Dedifferentiated amniotic fluid mesenchymal stem cell (primary cell): ENCODE measurements around the gene CASTOR1.

Source experiments
- DNase-seq: peaks from one replicate; pipeline ENCODE4 v3.0.0-alpha.2; 2016; ENCODE audit errors: extremely low spot score

The CASTOR1 gene

GRCh38 chr22:30284666-30285065 is 4.6 kb downstream of the CASTOR1 start:
- DNase-seq, result no peak

GRCh38 chr22:30284172-30284571 is 5.1 kb downstream of the CASTOR1 start:
- DNase-seq, result no peak

GRCh38 chr22:30283342-30283741 is 6.0 kb downstream of the CASTOR1 start:
- no peak for DNase-seq

GRCh38 chr22:30282616-30283046 is 6.7 kb downstream of the CASTOR1 start:
- no peak for DNase-seq

- DNase-seq, result no peak
Measured at GRCh38 chr22:30280505-30280904, 8.8 kb downstream of the CASTOR1 start.

- DNase-seq, result no peak
Measured at GRCh38 chr22:30279932-30280331, 9.4 kb downstream of the CASTOR1 start.

GRCh38 chr22:30279046-30279788 is 10.1 kb downstream of the CASTOR1 start:
- DNase-seq, result no peak

GRCh38 chr22:30277547-30278344 is 11.6 kb downstream of the CASTOR1 start:
- no peak for DNase-seq

GRCh38 chr22:30276039-30276438 is 13.3 kb downstream of the CASTOR1 start:
- no peak for DNase-seq

GRCh38 chr22:30275625-30276024 is 13.7 kb downstream of the CASTOR1 start:
- DNase-seq, result no peak

GRCh38 chr22:30274437-30274812 is 14.9 kb downstream of the CASTOR1 start:
- DNase-seq, result no peak

- DNase-seq, result no peak
Measured at GRCh38 chr22:30273711-30274436, 15.4 kb downstream of the CASTOR1 start.

- no peak for DNase-seq
Measured at GRCh38 chr22:30272781-30273601, 16.3 kb downstream of the CASTOR1 start.

- DNase-seq, result no peak
Measured at GRCh38 chr22:30270832-30271231, 18.5 kb downstream of the CASTOR1 start.

- no peak for DNase-seq
Measured at GRCh38 chr22:30268331-30268730, 21.0 kb downstream of the CASTOR1 start.

GRCh38 chr22:30267382-30268302 is 21.7 kb downstream of the CASTOR1 start:
- DNase-seq, result no peak

GRCh38 chr22:30266445-30267381 is 22.6 kb downstream of the CASTOR1 start, which contains the start of gene OSM:
Gene OSM (minus strand): TSS chr22:30266851. CDS start chr22:30266799, 52 bp downstream.
- no peak for DNase-seq

- DNase-seq, result no peak
Measured at GRCh38 chr22:30265823-30266444, 23.4 kb downstream of the CASTOR1 start.
